ENCODE measurements around the gene ADGRB2. TPM values are rescaled to one million over a fixed set of nuclear protein-coding genes. Genes with fewer than 3 reads are reported as not detected.

ADGRB2 gene
- total RNA-seq, 4 donors from 2014 or later, result 1.4 to 6.0 (median 2.5) TPM

DNA sequence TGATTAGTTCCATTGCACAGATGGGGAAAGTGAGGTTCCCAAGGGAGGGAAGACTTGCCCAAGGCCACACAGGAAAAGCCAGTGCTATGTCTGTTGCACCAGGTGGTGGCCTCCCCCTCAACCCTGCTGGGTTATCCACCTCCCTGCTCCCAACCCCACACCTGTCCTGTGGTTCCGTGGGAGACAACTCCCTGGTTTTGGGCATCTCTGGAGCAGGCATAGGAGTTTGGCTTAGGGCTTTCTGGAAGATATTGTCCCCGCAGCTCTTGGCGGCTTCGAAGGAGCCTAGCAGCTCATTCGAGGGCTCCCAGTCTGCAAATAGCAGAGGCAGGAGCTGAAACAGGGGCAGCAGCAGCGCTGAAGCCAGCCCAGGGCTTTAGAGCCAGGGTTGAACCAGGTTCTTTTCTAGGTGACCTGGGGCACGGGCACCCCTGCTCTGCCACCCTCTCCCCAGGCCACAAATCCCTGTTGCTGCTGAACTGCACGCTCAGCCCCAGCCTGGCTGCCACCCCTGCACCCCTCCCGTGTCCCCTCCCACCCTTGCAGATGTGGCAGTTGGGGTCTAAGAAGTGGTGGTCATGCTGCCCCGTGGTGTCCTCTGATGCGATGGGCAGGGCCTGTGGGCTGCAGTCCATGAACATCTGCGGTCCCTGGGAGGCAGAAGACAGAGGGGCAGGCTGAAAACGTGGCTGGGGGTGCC, 29.6 kb upstream of the ADGRB2 start:
- no peak overlapping the region for H3K4me3 ChIP-seq
- H3K36me3 ChIP-seq, result no peaks in the 10 kb centered on the region
- 79% methylated on average over 10 of the region's 13 CpGs for WGBS
- H3K27ac ChIP-seq, result no peak overlapping the region
- peaks cover 11% of the 10 kb centered on the region for H3K27me3 ChIP-seq
- peaks cover 13% of the 10 kb centered on the region for H3K4me1 ChIP-seq
- H3K9me3 ChIP-seq, result no peaks in the 10 kb centered on the region
- peak in 1 of 2 donors; percentile 72 for DNase-seq (ENCODE audit: low spot score in 2 of 2)
- TF ChIP-seq POLR2A (IDR thresholded peaks at IDR 0.05), result no peak
- TF ChIP-seq, protein P1, sequence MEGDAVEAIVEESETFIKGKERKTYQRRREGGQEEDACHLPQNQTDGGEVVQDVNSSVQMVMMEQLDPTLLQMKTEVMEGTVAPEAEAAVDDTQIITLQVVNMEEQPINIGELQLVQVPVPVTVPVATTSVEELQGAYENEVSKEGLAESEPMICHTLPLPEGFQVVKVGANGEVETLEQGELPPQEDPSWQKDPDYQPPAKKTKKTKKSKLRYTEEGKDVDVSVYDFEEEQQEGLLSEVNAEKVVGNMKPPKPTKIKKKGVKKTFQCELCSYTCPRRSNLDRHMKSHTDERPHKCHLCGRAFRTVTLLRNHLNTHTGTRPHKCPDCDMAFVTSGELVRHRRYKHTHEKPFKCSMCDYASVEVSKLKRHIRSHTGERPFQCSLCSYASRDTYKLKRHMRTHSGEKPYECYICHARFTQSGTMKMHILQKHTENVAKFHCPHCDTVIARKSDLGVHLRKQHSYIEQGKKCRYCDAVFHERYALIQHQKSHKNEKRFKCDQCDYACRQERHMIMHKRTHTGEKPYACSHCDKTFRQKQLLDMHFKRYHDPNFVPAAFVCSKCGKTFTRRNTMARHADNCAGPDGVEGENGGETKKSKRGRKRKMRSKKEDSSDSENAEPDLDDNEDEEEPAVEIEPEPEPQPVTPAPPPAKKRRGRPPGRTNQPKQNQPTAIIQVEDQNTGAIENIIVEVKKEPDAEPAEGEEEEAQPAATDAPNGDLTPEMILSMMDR (IDR thresholded peaks at IDR 0.05), result no peak
- no peak for TF ChIP-seq POLR2AphosphoS5 (IDR thresholded peaks at IDR 0.05)
- no peak for TF ChIP-seq EP300 (IDR thresholded peaks at IDR 0.05)

DNA sequence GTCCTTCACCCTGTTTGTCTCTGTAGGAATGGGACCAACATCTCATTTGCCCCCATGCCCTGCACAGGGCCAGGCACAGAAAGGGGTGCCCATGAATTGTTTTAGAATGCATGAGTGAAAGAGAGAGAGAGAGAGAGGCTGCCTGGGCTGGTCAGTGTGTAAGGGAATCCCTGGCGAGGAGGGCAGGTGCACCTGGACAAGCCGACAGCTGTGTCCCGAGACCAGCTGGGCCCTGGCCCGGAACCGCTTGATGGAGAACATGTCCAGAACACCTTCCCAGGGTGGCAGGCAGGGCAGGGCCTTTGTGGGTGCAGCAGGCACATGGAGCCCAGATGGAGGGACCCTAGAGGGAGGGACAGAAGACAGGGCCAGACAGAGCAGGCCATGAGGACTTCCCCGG, 28.9 kb upstream of the ADGRB2 start:
- peaks cover 11% of the 10 kb centered on the region for H3K4me1 ChIP-seq
- no peak overlapping the region for H3K27ac ChIP-seq
- H3K4me3 ChIP-seq, result no peak overlapping the region
- 98% methylated on average over 6 of the region's 6 CpGs for WGBS
- peaks cover 11% of the 10 kb centered on the region for H3K27me3 ChIP-seq
- DNase-seq (ENCODE audit: low spot score in 2 of 2), result peak in 1 of 2 donors; percentile 62
- H3K36me3 ChIP-seq, result no peaks in the 10 kb centered on the region
- TF ChIP-seq POLR2A (IDR thresholded peaks at IDR 0.05) (no peak), POLR2AphosphoS5 (IDR thresholded peaks at IDR 0.05) (no peak), EP300 (IDR thresholded peaks at IDR 0.05) (no peak)
- TF ChIP-seq, protein P1 (IDR thresholded peaks at IDR 0.05), result no peak
- H3K9me3 ChIP-seq, result no peaks in the 10 kb centered on the region

DNA sequence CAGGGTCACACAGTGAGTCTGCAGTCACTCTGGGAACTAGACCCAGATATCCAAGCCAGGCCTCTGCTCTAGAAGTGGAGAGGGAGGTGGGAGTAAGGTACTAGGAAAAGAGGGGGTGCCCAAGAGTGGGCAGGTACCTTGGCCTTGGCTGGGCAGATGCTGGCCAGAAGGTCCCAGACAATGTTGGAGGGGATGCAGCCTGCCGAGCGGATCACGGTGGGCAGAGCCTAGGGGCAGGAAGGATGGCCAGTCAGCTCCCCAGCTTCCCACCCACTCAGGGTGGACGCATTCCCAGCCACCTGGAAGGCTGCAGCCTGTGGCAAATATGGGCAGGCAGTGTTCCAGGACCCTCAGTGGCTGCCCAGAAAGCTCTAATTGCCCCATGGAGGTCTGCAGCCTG, 28.4 kb upstream of the ADGRB2 start:
- H3K27ac ChIP-seq, result no peak overlapping the region
- peaks cover 17% of the 10 kb centered on the region for H3K4me1 ChIP-seq
- H3K36me3 ChIP-seq, result no peaks in the 10 kb centered on the region
- DNase-seq (ENCODE audit: low spot score in 2 of 2), result peak in 1 of 2 donors; percentile 47
- no peak overlapping the region for H3K4me3 ChIP-seq
- no CpG with 5 or more reads among the region's 4 CpGs for WGBS
- TF ChIP-seq EP300 (IDR thresholded peaks at IDR 0.05) (no peak), POLR2AphosphoS5 (IDR thresholded peaks at IDR 0.05) (no peak), POLR2A (IDR thresholded peaks at IDR 0.05) (no peak)
- TF ChIP-seq, protein P1 (IDR thresholded peaks at IDR 0.05), result no peak
- no peaks in the 10 kb centered on the region for H3K9me3 ChIP-seq
- H3K27me3 ChIP-seq, result peaks cover 9% of the 10 kb centered on the region

DNA sequence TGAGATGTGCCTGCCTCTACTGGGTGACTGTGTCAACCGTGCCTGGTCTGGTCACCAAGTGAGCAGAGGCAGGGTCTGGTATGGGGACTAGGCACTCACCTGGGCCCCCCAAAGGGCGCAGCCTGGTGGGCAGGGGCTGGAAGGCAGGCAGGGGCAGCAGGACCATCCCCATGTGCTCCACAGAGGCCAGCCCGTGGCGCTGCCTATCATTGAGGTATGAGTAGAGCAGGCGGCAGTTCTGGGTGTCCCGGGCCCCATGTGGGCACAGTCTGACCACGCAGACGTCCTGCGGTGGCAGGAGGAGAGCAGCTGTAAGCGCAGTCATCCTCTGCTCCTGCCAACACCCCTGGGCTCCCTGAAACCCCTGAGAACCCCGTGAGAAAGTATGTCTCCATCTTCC, 28.0 kb upstream of the ADGRB2 start:
- Histone ChIP-seq H3K9me3 (no peaks in the 10 kb centered on the region), H3K36me3 (no peaks in the 10 kb centered on the region), H3K27me3 (peaks cover 8% of the 10 kb centered on the region), H3K27ac (no peak overlapping the region), H3K4me3 (no peak overlapping the region), H3K4me1 (peaks cover 17% of the 10 kb centered on the region)
- peak; percentile 34 to 65 for DNase-seq (ENCODE audit: low spot score in 2 of 2)
- WGBS, result 81% methylated on average over 6 of the region's 11 CpGs
- TF ChIP-seq EP300 (IDR thresholded peaks at IDR 0.05) (no peak), POLR2AphosphoS5 (IDR thresholded peaks at IDR 0.05) (no peak), POLR2A (IDR thresholded peaks at IDR 0.05) (no peak)
- TF ChIP-seq, protein P1 (IDR thresholded peaks at IDR 0.05), result no peak

DNA sequence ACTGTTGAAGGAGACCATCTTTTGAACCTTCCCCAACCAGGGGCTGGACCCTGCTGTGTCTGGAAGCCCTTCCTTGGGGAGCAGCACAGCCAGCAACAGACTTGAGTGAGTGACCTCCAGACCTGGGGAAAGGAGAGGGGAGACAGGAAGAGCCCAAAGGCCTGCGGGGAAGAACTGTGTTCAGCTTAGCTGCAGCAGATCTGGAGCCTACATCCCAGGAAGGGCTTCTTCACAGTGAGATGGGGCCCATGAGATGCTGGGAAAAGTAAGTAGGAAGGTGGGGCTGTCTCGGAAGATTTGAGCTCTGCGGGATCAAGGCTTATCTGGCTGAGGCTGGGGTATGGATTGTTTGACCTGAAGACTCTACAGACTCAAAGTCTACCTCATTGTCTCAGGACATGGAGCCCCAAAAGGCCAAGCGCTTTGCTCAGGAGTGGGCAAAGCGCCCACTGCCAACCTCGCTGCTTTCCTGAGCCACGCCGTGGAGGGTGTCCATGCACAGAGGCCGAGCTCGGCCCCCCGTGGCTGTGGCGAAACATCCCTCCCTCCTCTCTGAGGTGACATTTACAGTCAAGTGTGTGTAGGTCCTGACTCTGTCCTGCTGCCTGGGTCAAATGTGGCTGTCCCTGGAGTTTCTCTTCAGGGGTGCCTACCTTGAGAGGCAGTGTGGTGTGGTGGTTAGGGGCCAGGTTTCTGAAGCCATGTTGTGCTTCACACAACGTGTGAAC, 27.2 kb upstream of the ADGRB2 start:
- DNase-seq (ENCODE audit: low spot score in 2 of 2), result peak in 1 of 2 donors; percentile 40
- Histone ChIP-seq H3K4me3 (no peak overlapping the region), H3K9me3 (no peaks in the 10 kb centered on the region), H3K27me3 (peaks cover 2% of the 10 kb centered on the region), H3K36me3 (no peaks in the 10 kb centered on the region), H3K4me1 (peaks cover 17% of the 10 kb centered on the region), H3K27ac (no peak overlapping the region)
- WGBS, result 81% methylated on average over 6 of the region's 13 CpGs
- TF ChIP-seq POLR2AphosphoS5 (IDR thresholded peaks at IDR 0.05) (no peak), POLR2A (IDR thresholded peaks at IDR 0.05) (no peak), EP300 (IDR thresholded peaks at IDR 0.05) (no peak)
- TF ChIP-seq, protein P1 (IDR thresholded peaks at IDR 0.05), result no peak

Data from suprapubic skin (tissue), 4 donors.